ENCODE results near the gene NENF.

DNA sequence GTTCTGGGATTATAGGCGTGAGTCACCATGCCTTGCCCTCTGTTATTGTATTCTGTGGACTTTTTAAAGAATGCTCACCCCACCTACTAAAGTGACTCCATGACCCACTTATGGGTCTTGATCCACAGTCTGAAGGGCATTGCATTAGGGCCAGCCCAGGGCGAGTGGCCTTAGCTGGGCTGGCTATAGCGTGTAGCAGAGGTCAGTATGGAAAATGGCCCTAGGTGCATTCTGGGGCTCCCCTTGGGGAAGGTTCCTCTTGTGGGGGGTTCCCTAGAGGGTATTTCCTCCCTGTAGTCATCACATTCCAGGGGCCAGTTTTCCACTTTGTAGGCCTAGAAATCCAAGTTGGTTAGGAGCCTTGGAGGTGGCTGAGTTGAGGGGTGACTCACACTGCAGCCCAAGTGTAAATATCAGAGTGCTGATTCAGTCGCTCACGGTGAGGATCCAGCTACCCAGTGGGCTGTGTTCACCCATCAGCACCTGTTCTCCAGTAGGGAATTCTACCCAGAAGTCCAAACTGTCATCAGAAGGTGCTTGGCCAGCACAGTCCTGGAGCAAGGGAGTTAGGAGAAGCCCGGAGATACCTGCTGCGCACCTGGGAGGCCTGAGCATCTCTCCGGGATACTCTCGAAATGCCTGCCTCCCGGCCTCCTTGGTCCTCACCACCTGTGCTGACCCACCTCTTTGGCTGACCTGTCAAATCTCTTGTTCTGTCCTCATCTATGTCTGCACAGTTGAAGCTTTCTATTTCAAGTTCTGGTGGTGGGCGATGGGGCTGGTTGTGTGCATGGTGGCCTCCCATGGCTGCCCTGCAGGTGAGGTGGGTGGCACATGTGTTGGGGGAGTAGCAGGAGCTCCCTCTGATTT, 52.2 kb downstream of the NENF start:
- TF ChIP-seq, protein P1, sequence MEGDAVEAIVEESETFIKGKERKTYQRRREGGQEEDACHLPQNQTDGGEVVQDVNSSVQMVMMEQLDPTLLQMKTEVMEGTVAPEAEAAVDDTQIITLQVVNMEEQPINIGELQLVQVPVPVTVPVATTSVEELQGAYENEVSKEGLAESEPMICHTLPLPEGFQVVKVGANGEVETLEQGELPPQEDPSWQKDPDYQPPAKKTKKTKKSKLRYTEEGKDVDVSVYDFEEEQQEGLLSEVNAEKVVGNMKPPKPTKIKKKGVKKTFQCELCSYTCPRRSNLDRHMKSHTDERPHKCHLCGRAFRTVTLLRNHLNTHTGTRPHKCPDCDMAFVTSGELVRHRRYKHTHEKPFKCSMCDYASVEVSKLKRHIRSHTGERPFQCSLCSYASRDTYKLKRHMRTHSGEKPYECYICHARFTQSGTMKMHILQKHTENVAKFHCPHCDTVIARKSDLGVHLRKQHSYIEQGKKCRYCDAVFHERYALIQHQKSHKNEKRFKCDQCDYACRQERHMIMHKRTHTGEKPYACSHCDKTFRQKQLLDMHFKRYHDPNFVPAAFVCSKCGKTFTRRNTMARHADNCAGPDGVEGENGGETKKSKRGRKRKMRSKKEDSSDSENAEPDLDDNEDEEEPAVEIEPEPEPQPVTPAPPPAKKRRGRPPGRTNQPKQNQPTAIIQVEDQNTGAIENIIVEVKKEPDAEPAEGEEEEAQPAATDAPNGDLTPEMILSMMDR (IDR thresholded peaks at IDR 0.05): no peak
- no peak for TF ChIP-seq POLR2A (IDR thresholded peaks at IDR 0.05)
